ENCODE data around the gene POLE3. TPM values are rescaled to one million over a fixed set of nuclear protein-coding genes. Genes with fewer than 3 reads are reported as not detected.

POLE3 gene
- polyA plus RNA-seq, 1 donor = 48.0 TPM

Other genes starting within 250 kb of the POLE3 start
- 23.1 TPM for gene FKBP15, start 189.4 kb downstream of the POLE3 start, polyA plus RNA-seq
- gene SLC31A1, start 189.1 kb downstream of the POLE3 start, polyA plus RNA-seq = 32.2 TPM
- 39.7 TPM for gene CDC26, start 135.1 kb downstream of the POLE3 start, polyA plus RNA-seq
- gene PRPF4, start 135.0 kb downstream of the POLE3 start, polyA plus RNA-seq = 22.8 TPM
- 0.91 TPM for gene RNF183, start 107.3 kb downstream of the POLE3 start, polyA plus RNA-seq
- gene WDR31, start 70.4 kb downstream of the POLE3 start, polyA plus RNA-seq = 2.8 TPM
- 9.5 TPM for gene BSPRY, start 61.1 kb downstream of the POLE3 start, polyA plus RNA-seq
- gene HDHD3, start 33.7 kb downstream of the POLE3 start, polyA plus RNA-seq = 155 TPM
- 48.8 TPM for gene ALAD, start 9.4 kb downstream of the POLE3 start, polyA plus RNA-seq
- gene C9orf43, start 72 bp upstream of the POLE3 start, polyA plus RNA-seq = 0.84 TPM
- gene RGS3, start 53.1 kb upstream of the POLE3 start, polyA plus RNA-seq = 33.0 TPM

Data from large intestine (tissue), 1 donor.